ENCODE results near the gene SORBS1.

SORBS1 gene

DNA sequence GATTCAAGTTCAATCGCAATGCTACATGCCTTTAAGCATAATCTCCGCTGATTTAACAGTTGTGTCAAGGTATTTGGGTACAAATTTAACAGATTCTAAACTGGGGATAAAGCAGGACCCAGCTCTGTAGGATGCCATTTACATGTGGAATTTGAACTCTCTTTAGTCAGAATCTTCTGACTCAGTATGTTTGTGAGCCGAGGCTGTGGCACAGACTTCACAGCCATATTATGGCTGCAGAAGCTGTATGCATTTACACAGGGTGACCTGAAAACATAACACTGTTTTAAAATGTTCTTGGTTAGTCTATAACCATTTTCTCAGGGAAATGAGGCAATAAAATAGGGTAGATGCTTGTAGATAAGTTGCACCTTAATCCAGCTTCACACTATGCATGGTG, 279.1 kb downstream of the SORBS1 start:
- in situ Hi-C loops (cut with HindIII; ENCODE audit: low sequenced_read_pairs): no loop called here

DNA sequence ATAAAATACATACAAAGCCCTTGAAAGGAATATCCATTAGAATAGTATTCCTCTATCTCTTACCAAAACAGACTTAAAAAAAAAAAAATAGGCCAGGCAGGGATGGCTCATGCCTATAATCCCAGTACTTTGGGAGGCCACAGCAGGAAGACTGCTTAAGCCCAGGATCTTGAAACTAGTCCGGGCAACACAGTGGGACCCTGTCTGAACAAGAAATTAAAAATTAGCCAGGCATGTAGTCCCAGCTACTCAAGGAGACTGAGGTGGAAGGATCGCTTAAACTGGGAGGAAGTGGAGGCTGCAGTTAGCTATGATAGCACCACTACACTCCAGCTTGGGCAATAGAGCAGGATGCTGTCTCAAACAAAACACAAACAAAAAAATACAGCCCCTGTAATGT, 280.0 kb downstream of the SORBS1 start:
- in situ Hi-C loops (cut with HindIII; ENCODE audit: low sequenced_read_pairs): no loop called here

DNA sequence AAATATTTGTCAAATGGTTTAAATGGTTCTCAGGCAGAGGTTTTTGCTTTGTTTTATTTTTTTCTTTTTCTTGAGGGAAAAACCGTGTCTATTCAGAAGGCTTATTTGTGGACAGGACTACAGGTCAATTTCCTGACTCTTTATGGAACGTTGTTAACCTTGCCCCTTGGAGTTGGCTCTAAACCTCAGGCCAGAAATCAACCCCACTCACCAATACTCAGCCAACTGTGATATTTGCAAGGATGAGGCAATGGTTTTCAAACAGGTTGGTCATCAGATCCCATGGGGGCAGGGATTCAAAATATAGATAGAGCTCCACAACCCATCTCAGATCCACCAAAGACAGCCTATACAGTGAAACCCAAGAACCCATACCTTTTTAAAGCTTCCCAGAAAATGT, 280.5 kb downstream of the SORBS1 start:
- in situ Hi-C loops (cut with HindIII; ENCODE audit: low sequenced_read_pairs): no loop called here

DNA sequence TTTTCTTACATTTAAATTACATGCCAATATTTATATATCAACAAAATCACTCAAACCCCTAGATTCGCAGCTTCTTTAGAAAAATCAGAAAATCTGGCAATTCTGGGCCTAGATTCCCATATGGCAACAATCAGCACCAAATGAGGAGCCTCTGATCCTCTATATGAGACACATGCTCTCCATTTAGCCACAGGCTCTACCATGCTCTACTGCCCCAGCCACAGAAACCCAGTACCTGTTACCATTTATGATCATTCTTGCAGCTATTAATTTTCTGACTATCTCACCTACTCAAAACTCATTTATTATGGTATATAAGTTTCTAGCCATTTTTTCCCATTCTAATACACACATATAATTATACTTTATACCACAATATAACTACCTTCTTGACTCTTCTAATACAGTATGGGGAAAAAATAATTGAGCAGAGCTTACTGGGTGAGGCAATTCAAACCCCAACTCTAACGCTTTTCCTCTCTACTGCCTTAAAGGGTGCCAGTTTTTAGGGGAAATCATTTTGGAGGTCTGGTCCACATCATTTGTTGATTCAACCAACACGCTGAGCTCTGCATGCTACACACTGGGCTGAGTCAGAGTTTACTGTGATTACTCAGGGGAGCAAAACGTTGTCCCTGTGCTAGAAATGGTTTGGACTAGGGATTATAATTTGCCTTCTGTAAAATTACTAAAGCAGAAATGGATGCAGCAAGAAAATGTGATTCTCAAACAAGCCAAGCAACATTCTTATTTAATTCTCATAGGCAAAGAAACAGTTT, 281.9 kb downstream of the SORBS1 start:
- in situ Hi-C loops (cut with HindIII; ENCODE audit: low sequenced_read_pairs): no loop called here

DNA sequence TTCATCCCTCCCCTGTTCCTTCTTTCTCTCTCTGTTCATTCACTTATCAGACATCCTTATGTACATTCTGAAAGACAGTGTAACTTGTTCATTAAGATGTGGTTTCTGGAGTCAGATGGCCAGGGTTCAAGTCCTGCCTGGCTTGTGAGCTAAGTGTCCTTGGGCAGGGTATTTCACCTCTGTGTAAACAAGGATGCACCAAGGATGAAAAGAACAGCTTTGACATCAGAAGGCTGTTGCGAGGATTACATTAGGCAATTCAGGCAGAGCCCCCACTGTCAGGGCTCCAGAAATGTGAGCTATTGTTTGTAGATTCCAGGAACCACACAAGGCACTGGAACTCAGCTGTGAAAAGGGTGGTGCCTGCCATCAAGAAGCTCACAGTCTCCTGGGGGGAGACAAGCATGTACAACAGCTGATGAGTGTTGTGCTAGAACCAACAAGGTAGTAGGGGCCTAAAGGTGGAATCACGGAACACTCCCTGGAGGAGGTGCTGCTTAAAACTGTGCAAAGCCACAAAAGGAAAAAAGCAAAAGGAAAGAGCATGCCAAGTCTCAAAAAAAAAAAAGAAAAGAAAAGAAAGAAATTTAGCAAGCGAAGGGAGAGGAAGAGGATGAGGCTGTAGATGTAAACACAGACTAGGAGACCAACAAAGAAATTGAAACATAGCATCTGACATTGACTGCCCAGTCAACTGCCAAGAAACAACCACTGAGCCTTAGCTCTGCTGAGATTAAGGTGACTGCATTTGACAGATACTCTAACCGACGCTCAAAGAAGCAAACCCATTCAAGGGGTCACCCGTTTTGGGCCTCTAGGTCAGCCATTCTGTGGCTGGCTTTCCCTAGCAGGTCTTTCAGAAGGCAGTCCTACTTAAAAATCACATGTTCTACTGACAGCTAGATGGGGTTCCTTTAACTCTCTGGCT, 282.8 kb downstream of the SORBS1 start:
- in situ Hi-C loops (cut with HindIII; ENCODE audit: low sequenced_read_pairs): no loop called here

DNA sequence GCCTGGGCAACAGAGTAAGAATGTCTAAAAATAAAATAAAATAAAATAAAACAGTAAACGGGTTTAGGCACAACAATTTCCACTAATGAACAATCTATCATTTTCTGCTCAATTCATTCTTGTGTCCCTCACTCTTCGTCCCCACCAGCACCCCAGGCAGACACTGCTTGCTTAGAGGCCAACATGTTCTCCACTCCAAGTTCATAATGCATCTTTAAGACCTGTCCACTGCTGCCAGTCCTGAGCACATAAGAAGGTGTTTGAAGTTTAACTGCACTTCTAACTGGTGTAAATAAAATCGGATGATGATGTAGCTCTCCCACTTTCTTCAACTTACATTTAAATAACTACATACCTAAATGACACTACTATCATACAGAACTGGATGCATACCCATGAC, 283.6 kb downstream of the SORBS1 start:
- in situ Hi-C loops (cut with HindIII; ENCODE audit: low sequenced_read_pairs): no loop called here

DNA sequence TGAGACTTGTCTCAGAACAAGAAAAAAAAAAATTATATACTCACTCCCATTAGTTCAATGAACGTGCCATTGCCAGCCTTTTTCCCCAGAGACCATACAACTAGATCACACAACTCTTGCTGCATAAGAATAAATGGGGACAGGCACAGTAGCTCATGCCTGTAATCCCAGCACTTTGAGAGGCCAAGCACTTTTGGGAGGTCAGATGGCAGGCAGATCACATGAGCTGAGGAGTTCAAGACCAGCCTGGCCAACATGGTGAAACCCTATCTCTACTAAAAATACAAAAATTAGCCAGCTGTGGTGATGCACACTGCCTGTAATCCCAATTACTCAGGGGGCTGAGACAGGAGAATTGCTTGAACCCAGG, 284.0 kb downstream of the SORBS1 start:
- in situ Hi-C loops (cut with HindIII; ENCODE audit: low sequenced_read_pairs): no loop called here

DNA sequence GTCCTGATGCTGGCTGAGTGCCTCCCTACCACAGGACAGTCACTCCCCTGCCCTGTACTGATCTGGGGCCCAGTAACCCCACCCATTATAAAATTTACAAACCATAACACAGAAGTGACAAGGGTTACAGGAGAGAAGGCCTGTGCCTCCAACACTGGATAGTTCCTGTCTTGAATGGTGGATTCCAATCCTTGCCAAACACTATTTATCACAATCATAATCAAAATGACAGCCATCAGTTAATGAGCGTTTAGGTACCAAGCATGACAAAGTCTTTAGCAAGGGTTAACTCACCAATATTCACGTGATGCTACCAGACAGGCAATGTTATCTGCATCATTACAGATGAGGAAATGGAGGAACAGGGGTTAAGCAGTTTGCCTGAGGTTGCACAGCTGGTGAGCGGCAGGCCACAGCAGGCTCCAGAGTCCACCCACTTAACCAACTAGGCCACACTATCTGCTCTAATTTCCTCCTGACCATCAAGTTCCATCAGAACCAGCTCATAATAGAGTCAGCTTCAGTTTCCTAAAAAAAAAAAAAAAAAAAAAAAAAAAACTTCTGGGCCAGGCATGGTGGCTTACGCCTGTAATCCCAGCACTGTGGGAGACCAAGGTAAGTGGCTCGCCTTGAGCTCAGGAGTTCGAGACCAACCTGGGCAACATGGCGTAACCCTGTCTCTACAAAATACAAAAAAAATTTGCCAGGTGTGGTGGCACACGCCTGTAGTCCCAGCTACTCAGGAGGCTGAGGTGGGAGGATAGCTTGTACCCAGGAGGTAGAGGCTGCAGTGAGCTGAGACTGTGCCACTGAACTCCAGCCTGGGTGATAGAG, 284.6 kb downstream of the SORBS1 start:
- in situ Hi-C loops (cut with HindIII; ENCODE audit: low sequenced_read_pairs): no loop called here

DNA sequence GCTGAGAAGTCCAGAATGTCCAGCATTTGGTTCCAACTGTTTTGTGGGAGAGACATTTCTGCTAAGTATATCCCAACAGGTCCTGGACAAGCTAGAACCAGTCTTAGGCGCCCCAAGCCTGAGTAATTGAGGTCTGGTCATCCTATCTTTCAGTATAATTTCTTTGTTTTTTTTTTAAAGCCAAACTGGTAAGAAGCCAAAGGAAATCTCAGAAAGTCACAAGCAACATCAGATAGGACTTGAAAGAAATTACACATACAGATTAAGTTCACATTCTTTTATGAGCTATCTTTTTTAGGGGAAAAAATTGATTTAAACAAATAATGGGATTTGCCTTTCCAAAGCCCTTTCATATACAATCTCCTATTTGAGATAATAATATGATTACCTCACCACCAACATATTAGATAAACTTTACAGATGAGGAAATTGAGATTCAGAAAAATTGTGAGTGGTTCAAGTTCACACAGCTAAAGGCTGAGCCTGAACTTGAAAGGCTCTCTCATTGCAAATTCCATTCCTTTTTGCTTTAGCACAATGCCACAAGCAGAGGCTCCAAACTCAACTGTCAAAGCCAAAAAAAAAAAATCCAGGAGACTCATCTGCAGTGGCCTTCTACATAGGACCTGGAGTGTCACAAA, 285.3 kb downstream of the SORBS1 start:
- in situ Hi-C loops (cut with HindIII; ENCODE audit: low sequenced_read_pairs): no loop called here

DNA sequence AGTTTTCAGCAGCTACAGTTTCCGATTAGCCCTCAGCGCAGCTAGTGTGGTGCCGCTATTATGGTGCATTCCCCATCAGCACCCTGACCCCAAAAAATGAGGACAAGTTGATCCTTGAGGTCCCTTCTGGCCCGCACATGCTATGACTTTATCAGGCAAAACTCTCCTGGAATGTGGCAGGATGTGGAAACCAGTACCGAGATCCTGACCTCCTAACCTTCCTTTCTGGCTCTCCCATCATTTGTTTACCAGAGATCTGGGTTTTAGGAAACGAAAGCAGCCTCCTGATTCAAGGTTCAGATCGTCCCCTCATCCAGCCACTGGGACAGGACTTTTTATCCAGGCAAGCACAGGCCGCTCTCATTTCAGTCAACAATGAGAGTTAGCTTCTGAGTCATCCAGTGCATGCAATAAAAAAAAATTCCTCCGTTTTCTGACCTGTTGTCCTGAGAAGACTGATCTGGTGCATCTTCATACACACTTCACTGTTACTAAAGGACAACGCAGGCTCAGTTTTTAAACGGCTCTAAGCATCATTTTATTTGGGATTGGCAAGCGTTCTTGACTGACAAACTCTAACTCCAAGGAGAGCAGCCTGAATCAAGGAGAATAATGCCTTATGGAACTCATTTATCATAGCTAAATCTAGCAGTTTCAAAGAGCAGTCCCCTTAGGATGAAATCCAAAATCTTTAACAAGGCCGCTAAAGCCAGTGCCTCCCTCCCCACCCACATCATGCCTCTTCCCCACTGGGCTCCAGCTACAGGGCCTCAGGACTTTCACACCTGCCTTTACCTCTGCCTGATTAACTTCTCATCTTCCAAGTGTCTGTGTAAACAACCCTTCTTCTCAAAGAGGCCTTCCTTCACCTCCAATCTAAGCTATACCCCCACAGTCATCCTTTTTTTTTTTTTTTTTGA, 287.5 kb downstream of the SORBS1 start:
- in situ Hi-C loops (cut with HindIII; ENCODE audit: low sequenced_read_pairs): no loop called here

DNA sequence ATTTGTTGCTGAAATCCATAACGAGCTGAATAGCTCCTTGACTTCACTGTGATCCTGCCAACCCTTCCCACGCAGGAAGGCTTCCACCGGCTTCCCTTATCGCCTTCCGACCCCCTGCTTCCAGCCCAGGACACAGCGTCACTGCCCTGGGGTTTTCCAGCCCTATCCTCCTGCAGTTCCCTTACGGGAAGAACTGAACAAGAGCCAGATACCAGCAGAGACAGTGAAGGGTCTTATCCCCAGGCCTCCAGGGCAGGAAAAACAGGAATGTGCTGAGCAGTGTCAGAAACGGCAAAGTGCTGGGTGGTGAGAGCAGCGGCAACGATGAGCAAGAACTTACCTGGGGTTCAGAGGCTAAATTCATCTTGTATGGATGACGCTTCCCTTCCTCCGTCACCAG, 292.7 kb downstream of the SORBS1 start:
- in situ Hi-C loops (cut with HindIII; ENCODE audit: low sequenced_read_pairs): no loop called here

DNA sequence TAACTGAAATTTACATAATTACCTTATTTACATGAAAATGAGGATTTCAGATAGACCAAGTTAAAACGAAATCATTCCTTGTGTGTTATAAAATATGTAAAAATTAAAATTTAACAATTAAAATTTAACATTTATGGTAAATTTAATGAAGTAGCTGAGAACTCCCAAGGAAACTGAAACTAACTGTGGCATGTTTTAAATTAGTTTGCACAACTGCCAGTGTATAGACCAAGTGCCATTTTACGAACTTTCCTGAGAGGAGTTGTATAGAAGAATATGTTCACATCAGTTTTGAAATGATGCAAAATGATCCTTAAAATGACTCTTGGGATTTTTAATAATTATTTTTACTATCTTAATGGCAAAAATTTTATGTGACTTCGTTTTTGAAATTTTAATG, 293.9 kb downstream of the SORBS1 start:
- in situ Hi-C loops (cut with HindIII; ENCODE audit: low sequenced_read_pairs): no loop called here

DNA sequence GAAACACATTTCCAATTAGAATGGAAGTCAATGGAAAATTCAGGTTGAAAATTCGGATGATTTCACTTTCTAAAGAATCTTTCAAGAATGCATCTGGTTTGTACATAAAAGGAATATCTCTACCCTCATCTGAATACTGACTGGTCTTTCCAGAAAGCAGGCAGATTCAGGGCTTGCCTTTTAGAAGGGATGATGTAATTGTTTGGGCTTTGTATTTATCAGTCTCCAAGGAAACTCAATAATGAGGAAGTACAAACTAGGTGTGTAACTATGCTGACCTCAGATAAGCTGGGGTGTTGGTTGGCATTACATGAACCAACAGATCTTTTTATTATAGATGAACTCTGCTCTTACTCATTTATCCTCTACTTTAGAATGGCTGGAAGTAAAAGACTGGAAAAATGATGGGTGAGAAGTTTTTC, 294.5 kb downstream of the SORBS1 start:
- in situ Hi-C loops (cut with HindIII; ENCODE audit: low sequenced_read_pairs): no loop called here

DNA sequence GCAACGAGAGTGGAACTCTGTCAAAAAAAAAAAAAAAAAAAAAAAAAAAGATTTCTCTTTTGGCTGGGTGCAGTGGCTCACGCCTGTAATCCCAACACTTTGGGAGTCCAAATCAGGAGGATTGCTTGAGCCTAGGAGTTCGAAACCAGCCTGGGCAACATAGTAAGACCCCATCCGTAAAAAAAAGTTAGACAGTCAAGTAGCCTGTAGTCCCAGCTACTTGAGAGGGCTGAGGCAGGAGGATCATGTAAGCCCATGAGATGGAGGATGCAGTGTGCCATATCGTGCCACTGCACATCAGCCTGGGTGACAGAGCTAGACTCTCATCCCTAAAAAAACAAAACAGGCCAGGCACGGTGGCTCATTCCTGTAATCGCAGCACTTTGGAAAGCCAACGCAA, 295.6 kb downstream of the SORBS1 start:
- in situ Hi-C loops (cut with HindIII; ENCODE audit: low sequenced_read_pairs): no loop called here

DNA sequence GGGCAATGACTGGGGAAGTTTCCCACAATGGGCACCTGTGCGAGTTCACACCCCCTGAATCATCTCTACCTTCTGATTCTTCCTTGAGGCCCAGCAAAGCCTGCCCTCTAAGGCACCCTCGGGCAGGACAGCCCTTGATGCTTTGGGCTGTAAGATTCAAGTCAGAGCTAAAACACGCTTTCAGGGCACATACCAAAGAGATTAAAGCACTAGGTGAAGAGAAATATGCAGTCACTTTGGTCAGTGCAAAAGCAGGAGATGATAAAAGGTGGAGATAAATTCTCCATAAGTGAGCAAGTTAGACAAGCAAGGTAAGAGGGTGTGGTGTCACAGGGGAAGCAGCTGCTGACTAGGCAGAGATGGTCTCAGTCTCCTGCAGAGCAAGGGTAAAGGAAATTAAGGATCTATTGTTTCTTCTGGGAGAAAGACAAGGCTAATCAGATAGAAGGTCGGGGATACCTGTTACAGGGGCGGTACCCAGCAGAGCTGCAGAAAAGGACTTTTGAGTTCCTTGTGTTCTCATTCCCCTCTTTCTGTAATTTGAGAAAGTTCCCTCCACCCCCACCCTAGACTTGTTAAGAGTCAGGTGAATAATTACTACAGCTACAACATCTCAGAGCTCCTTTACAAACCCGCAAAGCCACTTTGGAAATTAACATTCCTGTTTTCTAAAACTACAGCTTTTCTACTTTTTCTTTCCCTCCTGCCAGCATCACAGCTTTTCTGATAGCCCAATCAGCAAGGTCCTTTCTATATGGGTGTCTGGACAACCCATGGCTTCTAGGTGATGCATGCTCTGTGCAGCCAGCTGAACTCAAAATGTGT, 296.7 kb downstream of the SORBS1 start:
- in situ Hi-C loops (cut with HindIII; ENCODE audit: low sequenced_read_pairs): no loop called here

DNA sequence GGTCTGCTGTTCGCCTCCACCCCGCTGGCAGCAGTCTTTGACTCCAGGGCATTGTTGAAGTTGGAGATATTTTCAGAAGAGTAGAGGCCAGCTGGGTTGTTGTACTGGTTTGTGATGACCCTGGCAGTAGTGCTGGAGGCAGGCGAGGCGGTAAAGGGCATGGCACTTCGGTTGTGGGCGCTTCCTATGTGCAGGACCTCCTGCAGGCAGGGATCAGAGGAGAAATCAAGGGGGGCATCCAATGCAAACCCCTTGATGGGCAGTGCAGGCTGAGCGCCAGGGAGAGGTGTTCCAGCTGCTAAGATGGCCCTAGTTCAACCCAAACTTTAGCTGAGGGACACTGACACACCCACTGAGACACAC, 297.3 kb downstream of the SORBS1 start:
- in situ Hi-C loops (cut with HindIII; ENCODE audit: low sequenced_read_pairs): no loop called here

DNA sequence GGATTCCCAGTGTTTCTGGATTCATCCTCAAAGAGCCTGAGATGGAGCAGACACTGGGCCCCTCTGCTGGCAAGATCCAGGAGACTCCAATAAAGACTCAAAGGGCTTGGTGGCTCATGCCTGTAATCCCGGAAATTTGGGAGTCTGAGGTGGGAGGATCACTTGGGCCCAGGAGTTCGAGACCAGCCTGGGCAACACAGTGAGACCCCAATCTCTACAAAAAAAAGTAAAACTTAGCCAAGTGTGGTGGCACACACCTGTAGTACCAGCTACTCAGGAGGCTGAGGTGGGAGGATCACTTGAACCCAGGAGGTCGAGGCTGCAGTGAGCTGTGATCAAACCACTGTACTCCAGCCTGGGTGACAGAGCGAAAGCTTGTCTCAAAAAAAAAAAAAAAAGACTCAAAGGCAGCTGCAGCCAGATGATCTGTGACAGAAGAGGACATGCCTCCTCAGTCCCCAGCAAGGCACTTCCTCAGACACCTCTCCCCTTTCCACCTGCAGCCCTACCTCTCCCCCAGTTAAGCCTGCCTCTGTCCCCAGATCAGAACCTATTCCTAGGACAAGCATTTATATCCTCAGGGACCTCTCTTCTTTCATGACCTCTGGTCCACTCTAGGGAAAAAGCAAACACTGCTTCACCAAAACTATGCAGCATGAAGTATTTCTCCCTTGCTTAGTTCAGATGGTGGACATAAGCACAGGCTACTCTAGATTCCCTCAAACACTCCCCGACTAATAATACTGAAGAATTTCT, 298.2 kb downstream of the SORBS1 start:
- in situ Hi-C loops (cut with HindIII; ENCODE audit: low sequenced_read_pairs): no loop called here

DNA sequence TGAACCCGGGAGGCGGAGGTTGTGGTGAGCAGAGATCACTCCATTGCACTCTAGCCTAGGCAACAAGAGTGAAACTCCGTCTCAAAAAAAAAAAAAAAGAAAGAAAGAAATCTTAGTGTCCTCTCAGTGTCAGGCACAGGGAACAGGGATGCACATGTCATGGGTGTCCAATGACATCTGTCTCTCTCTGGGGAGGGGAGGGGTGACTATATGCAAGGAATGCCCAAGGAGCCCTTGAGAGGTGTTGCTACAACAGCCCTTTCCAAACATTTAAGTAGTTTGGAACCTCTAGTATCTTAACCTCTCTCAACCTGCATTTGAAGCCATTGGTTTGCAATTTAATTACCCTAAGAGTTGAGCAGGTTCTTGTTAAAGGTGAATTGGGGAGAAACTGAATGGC, 299.2 kb downstream of the SORBS1 start:
- in situ Hi-C loops (cut with HindIII; ENCODE audit: low sequenced_read_pairs): no loop called here
